Trophoblast cell (in vitro differentiated cells and primary cell): ENCODE results near the gene TUBB3.

ENCODE experiments used
- DNase-seq, 2 donors: peaks; one replicate each; pipeline ENCODE4 v3.0.0-alpha.2; 2016
- H2AFZ ChIP-seq: 2 replicates; pipeline ENCODE4 v1.6.1; 2013; ENCODE audit warnings: low read length, moderate library complexity, mild to moderate bottlenecking; ENCODE audit not compliant: insufficient read depth, poor library complexity
- H2AK5ac ChIP-seq: 2 replicates; pipeline ENCODE4 v1.6.1; 2013; ENCODE audit warnings: mild to moderate bottlenecking, low read length
- H2BK120ac ChIP-seq: 2 replicates; pipeline ENCODE4 v1.6.1; 2013; ENCODE audit warnings: low read length, mild to moderate bottlenecking, moderate library complexity; ENCODE audit not compliant: insufficient read depth, poor library complexity
- H2BK12ac ChIP-seq: 2 replicates; pipeline ENCODE4 v1.6.1; 2013; ENCODE audit warnings: mild to moderate bottlenecking, low read length, moderate library complexity
- H2BK5ac ChIP-seq: 2 replicates; pipeline ENCODE4 v1.6.1; 2013; ENCODE audit warnings: low read length, low read depth, moderate library complexity, mild to moderate bottlenecking; ENCODE audit not compliant: poor library complexity
- H3K14ac ChIP-seq: 2 replicates; pipeline ENCODE4 v1.6.1; 2013; ENCODE audit warnings: mild to moderate bottlenecking, low read length
- H3K18ac ChIP-seq: 2 replicates; pipeline ENCODE4 v1.6.1; 2013; ENCODE audit warnings: mild to moderate bottlenecking, low read length
- H3K23ac ChIP-seq: 2 replicates; pipeline ENCODE4 v1.6.1; 2013; ENCODE audit warnings: low read length
- H3K27ac ChIP-seq: 2 replicates; pipeline ENCODE4 v1.5.1; 2013; ENCODE audit warnings: low read depth, mild to moderate bottlenecking, inconsistent platforms, low read length, moderate library complexity
- H3K27me3 ChIP-seq: 2 replicates; pipeline ENCODE4 v1.6.1; 2013; ENCODE audit warnings: inconsistent platforms, mild to moderate bottlenecking, low read length, moderate library complexity; ENCODE audit not compliant: insufficient read depth
- H3K36me3 ChIP-seq, 2 experiments: 1 replicate in 1 of 2; 2 replicates in 1 of 2; pipeline ENCODE4 v1.6.1; 2013; ENCODE audit warnings: low read length in 2 of 2, mild to moderate bottlenecking in 2 of 2, moderate library complexity in 1 of 2; ENCODE audit not compliant: insufficient read depth in 2 of 2, control insufficient read depth in 1 of 2
- H3K4ac ChIP-seq: 2 replicates; pipeline ENCODE4 v1.6.1; 2013; ENCODE audit warnings: low read depth, mild to moderate bottlenecking, low read length, moderate library complexity
- H3K4me1 ChIP-seq, 2 experiments: 1 replicate in 1 of 2; 2 replicates in 1 of 2; pipeline ENCODE4 v1.6.1; 2013; ENCODE audit warnings: low read length in 2 of 2, mild to moderate bottlenecking in 2 of 2, moderate library complexity in 1 of 2; ENCODE audit not compliant: insufficient read depth in 2 of 2, control insufficient read depth in 1 of 2
- H3K4me2 ChIP-seq: 2 replicates; pipeline ENCODE4 v1.6.1; 2013; ENCODE audit warnings: inconsistent platforms, mild to moderate bottlenecking, low read length, moderate library complexity
- H3K4me3 ChIP-seq: 2 replicates; pipeline ENCODE4 v1.5.1; 2013; ENCODE audit warnings: mild to moderate bottlenecking, low read depth, low read length, inconsistent platforms
- H3K79me1 ChIP-seq: one replicate; pipeline ENCODE4 v1.6.1; 2013; ENCODE audit warnings: low read length
- H3K79me2 ChIP-seq: 2 replicates; pipeline ENCODE4 v1.6.1; 2013; ENCODE audit warnings: low read length, mild to moderate bottlenecking; ENCODE audit not compliant: control insufficient read depth, insufficient read depth, poor library complexity
- H3K9ac ChIP-seq: 2 replicates; pipeline ENCODE4 v1.6.1; 2013; ENCODE audit warnings: mild to moderate bottlenecking, low read length
- H3K9me3 ChIP-seq: 2 replicates; pipeline ENCODE4 v1.6.1; 2013; ENCODE audit warnings: low read depth, mild to moderate bottlenecking, control low read depth, inconsistent platforms, low read length; ENCODE audit not compliant: insufficient read depth
- H4K12ac ChIP-seq: 2 replicates; pipeline ENCODE4 v1.6.1; 2013; ENCODE audit warnings: low read depth, mild to moderate bottlenecking, low read length, moderate library complexity
- H4K8ac ChIP-seq: 2 replicates; pipeline ENCODE4 v1.6.1; 2013; ENCODE audit warnings: low read depth, mild to moderate bottlenecking, low read length, moderate library complexity
- H4K91ac ChIP-seq: one replicate; pipeline ENCODE4 v1.6.1; 2013; ENCODE audit warnings: low read depth, mild to moderate bottlenecking, low read length, moderate library complexity
- WGBS: extraction: QIAGEN DNeasy Blood & Tissue Kit; methylation state at CpG from one replicate; pipeline ENCODE4 v1.1.7; 2013; ENCODE audit warnings: missing lambda C conversion rate; ENCODE audit not compliant: insufficient read length, insufficient coverage; ENCODE audit errors: extremely low coverage; 5-methylcytosine and 5-hydroxymethylcytosine counted together

Gene TUBB3

GRCh38 chr16:89951509-89951908 is 28.4 kb downstream of the TUBB3 start:
- Histone ChIP-seq H3K9me3 (peaks cover 4% of the 10 kb centered on the region), H2BK12ac (no peak overlapping the region), H3K14ac (no peak overlapping the region), H3K79me1 (no peaks in the 10 kb centered on the region), H2AK5ac (no peak overlapping the region), H3K18ac (no peak overlapping the region), H4K91ac (no peak overlapping the region), H3K23ac (no peak overlapping the region), H3K4me2 (no peak overlapping the region), H3K27ac (no peak overlapping the region), H3K9ac (no peak overlapping the region), H3K27me3 (peaks cover 6% of the 10 kb centered on the region), H2AFZ (no peak overlapping the region), H2BK5ac (no peak overlapping the region), H3K4me1 (peaks cover 2 to 12% of the 10 kb centered on the region in 2 experiments), H2BK120ac (no peak overlapping the region), H3K4me3 (no peak overlapping the region), H4K8ac (no peak overlapping the region), H3K36me3 (peaks cover 11 to 17% of the 10 kb centered on the region in 2 experiments), H3K4ac (no peak overlapping the region), H3K79me2 (no peaks in the 10 kb centered on the region), H4K12ac (no peak overlapping the region)
- no CpG with 5 or more reads among the region's 5 CpGs for WGBS
- no peak for DNase-seq

GRCh38 chr16:89952049-89952448 is 28.9 kb downstream of the TUBB3 start:
- no peak overlapping the region for H4K12ac ChIP-seq
- H2AFZ ChIP-seq: no peak overlapping the region
- no CpG with 5 or more reads among the region's 12 CpGs for WGBS
- no peak overlapping the region for H2BK120ac ChIP-seq
- H3K9ac ChIP-seq: no peak overlapping the region
- no peak overlapping the region for H3K4ac ChIP-seq
- H4K8ac ChIP-seq: no peak overlapping the region
- H2BK5ac ChIP-seq: no peak overlapping the region
- peaks cover 4% of the 10 kb centered on the region for H3K9me3 ChIP-seq
- H3K4me1 ChIP-seq: peaks cover 2 to 12% of the 10 kb centered on the region in 2 experiments
- no peaks in the 10 kb centered on the region for H3K79me1 ChIP-seq
- no peak overlapping the region for H3K27ac ChIP-seq
- peaks cover 16 to 22% of the 10 kb centered on the region in 2 experiments for H3K36me3 ChIP-seq
- no peak for DNase-seq
- H3K27me3 ChIP-seq: peaks cover 6% of the 10 kb centered on the region
- no peak overlapping the region for H3K18ac ChIP-seq
- no peak overlapping the region for H3K4me2 ChIP-seq
- no peak overlapping the region for H3K23ac ChIP-seq
- no peak overlapping the region for H4K91ac ChIP-seq
- no peaks in the 10 kb centered on the region for H3K79me2 ChIP-seq
- H2AK5ac ChIP-seq: no peak overlapping the region
- H3K14ac ChIP-seq: no peak overlapping the region
- H3K4me3 ChIP-seq: no peak overlapping the region
- H2BK12ac ChIP-seq: no peak overlapping the region

GRCh38 chr16:89952551-89952950 is 29.4 kb downstream of the TUBB3 start:
- no peak for DNase-seq
- WGBS: no CpG with 5 or more reads among the region's 6 CpGs
- Histone ChIP-seq H3K4me3 (no peak overlapping the region), H4K91ac (no peak overlapping the region), H2BK120ac (no peak overlapping the region), H3K9me3 (peaks cover 3% of the 10 kb centered on the region), H2AFZ (no peak overlapping the region), H2BK12ac (no peak overlapping the region), H3K79me2 (no peaks in the 10 kb centered on the region), H2AK5ac (no peak overlapping the region), H3K14ac (no peak overlapping the region), H3K27me3 (peaks cover 5% of the 10 kb centered on the region), H3K23ac (no peak overlapping the region), H3K18ac (no peak overlapping the region), H3K36me3 (peaks cover 21 to 27% of the 10 kb centered on the region in 2 experiments), H4K8ac (no peak overlapping the region), H3K4me2 (no peak overlapping the region), H4K12ac (no peak overlapping the region), H3K4ac (no peak overlapping the region), H3K4me1 (peaks cover 2 to 12% of the 10 kb centered on the region in 2 experiments), H2BK5ac (no peak overlapping the region), H3K79me1 (no peaks in the 10 kb centered on the region), H3K9ac (no peak overlapping the region), H3K27ac (no peak overlapping the region)

- H3K4ac ChIP-seq: no peak overlapping the region
- H3K27me3 ChIP-seq: no peaks in the 10 kb centered on the region
- H3K14ac ChIP-seq: no peak overlapping the region
- H3K23ac ChIP-seq: no peak overlapping the region
- H3K18ac ChIP-seq: no peak overlapping the region
- H2BK120ac ChIP-seq: no peak overlapping the region
- no peak overlapping the region for H4K12ac ChIP-seq
- no peak overlapping the region for H3K4me2 ChIP-seq
- no peak overlapping the region for H2BK5ac ChIP-seq
- H3K27ac ChIP-seq: no peak overlapping the region
- no peaks in the 10 kb centered on the region for H3K79me1 ChIP-seq
- peaks cover 2% of the 10 kb centered on the region for H3K9me3 ChIP-seq
- no peak overlapping the region for H2BK12ac ChIP-seq
- H4K91ac ChIP-seq: no peak overlapping the region
- H2AFZ ChIP-seq: no peak overlapping the region
- peaks cover 2 to 8% of the 10 kb centered on the region in 2 experiments for H3K4me1 ChIP-seq
- H2AK5ac ChIP-seq: no peak overlapping the region
- no peak overlapping the region for H4K8ac ChIP-seq
- H3K9ac ChIP-seq: no peak overlapping the region
- H3K36me3 ChIP-seq: peaks cover 30 to 39% of the 10 kb centered on the region in 2 experiments
- DNase-seq: no peak
- H3K79me2 ChIP-seq: no peaks in the 10 kb centered on the region
- no CpG with 5 or more reads among the region's 11 CpGs for WGBS
- H3K4me3 ChIP-seq: no peak overlapping the region
These were observed 30.7 kb downstream of the TUBB3 start for GRCh38 chr16:89953671-89954406.
